Liver (tissue), 9 donors: ENCODE measurements around the gene TSGA10. TPM values are rescaled to one million over a fixed set of nuclear protein-coding genes. Genes with fewer than 3 reads are reported as not detected.

Experiments
- DNase-seq: peaks from one replicate; pipeline ENCODE4 v3.0.0-alpha.2; 2017; ENCODE audit warnings: low spot score
- H3K27ac ChIP-seq, 2 donors: one replicate each; pipeline ENCODE4 v1.7.0; 2013; ENCODE audit warnings: inconsistent platforms in 2 of 2, low read length in 2 of 2, control low read depth in 1 of 2, low read depth in 1 of 2, mild to moderate bottlenecking in 1 of 2
- H3K27me3 ChIP-seq, 4 donors: one replicate each; pipeline versions ENCODE4 v1.6.1 to v1.7.0; 2013; ENCODE audit warnings: low read length in 3 of 4, inconsistent platforms in 1 of 4, mild to moderate bottlenecking in 1 of 4, moderate library complexity in 1 of 4; ENCODE audit not compliant: control insufficient read depth in 4 of 4, insufficient read depth in 4 of 4
- H3K36me3 ChIP-seq, 4 donors: one replicate each; pipeline versions ENCODE4 v1.6.1 to v1.7.0; 2013; ENCODE audit warnings: low read length in 3 of 4, mild to moderate bottlenecking in 3 of 4, low read depth in 1 of 4, moderate library complexity in 1 of 4; ENCODE audit not compliant: control insufficient read depth in 4 of 4, insufficient read depth in 3 of 4
- H3K4me1 ChIP-seq, 4 donors: one replicate each; pipeline versions ENCODE4 v1.6.1 to v1.7.0; 2013; ENCODE audit warnings: low read length in 3 of 4, mild to moderate bottlenecking in 3 of 4, moderate library complexity in 1 of 4; ENCODE audit not compliant: control insufficient read depth in 4 of 4, insufficient read depth in 4 of 4
- H3K4me3 ChIP-seq, 3 donors: one replicate each; pipeline versions ENCODE4 v1.6.1 to v1.7.0; 2013; ENCODE audit warnings: low read length in 3 of 3, control low read depth in 1 of 3, low read depth in 1 of 3, mild to moderate bottlenecking in 1 of 3
- H3K9ac ChIP-seq, 2 donors: one replicate each; pipeline ENCODE4 v1.7.0; 2013; ENCODE audit warnings: low read length in 2 of 2, mild to moderate bottlenecking in 2 of 2, moderate library complexity in 2 of 2, control low read depth in 1 of 2, low read depth in 1 of 2
- H3K9me3 ChIP-seq, 4 donors: one replicate each; pipeline versions ENCODE4 v1.6.1 to v1.7.0; 2013; ENCODE audit warnings: low read length in 3 of 4; ENCODE audit not compliant: control insufficient read depth in 4 of 4
- ATF3 ChIP-seq: IDR thresholded peaks from 2 replicates; pipeline ENCODE4 v1.6.1; 2016; ENCODE audit warnings: antibody characterized with exemption
- CTCF ChIP-seq: fragments of 150-350 bp; IDR thresholded peaks from 2 replicates; pipeline ENCODE4 v1.5.1; 2017; ENCODE audit warnings: improper control_type of control experiment, low read depth, low read length; ENCODE audit not compliant: missing input control
- EGR1 ChIP-seq, 2 donors: IDR thresholded peaks; 2 replicates each; pipeline ENCODE4 v1.6.1; 2016 to 2018; ENCODE audit warnings: antibody characterized with exemption in 2 of 2, low read depth in 2 of 2
- FOXA1 ChIP-seq: IDR thresholded peaks from 2 replicates; pipeline ENCODE4 v1.6.1; 2016; ENCODE audit warnings: antibody characterized with exemption
- GABPA ChIP-seq, 2 donors: IDR thresholded peaks in 1 of 2; conservative IDR thresholded peaks in 1 of 2; 2 replicates each; pipeline ENCODE4 v1.6.1; 2016; ENCODE audit warnings: antibody characterized with exemption in 2 of 2, mild to moderate bottlenecking in 1 of 2, moderate library complexity in 1 of 2
- HNF4A ChIP-seq, 2 donors: conservative IDR thresholded peaks; 2 replicates each; pipeline ENCODE4 v1.6.1; 2016; ENCODE audit warnings: antibody characterized with exemption in 2 of 2, mild to moderate bottlenecking in 2 of 2
- HNF4G ChIP-seq: IDR thresholded peaks from 2 replicates; pipeline ENCODE4 v1.6.1; 2016; ENCODE audit warnings: antibody characterized with exemption
- JUND ChIP-seq, 2 donors: IDR thresholded peaks; 2 replicates each; pipeline ENCODE4 v1.6.1; 2016; ENCODE audit warnings: antibody characterized with exemption in 2 of 2
- MAX ChIP-seq: IDR thresholded peaks from 2 replicates; pipeline ENCODE4 v1.6.1; 2016; ENCODE audit warnings: antibody characterized with exemption
- NR2F2 ChIP-seq: IDR thresholded peaks from 2 replicates; pipeline ENCODE4 v1.6.1; 2016; ENCODE audit warnings: antibody characterized with exemption
- RAD21 ChIP-seq, 2 donors: IDR thresholded peaks; 2 replicates each; pipeline ENCODE4 v1.6.1; 2016; ENCODE audit warnings: antibody characterized with exemption in 2 of 2, mild to moderate bottlenecking in 2 of 2
- REST ChIP-seq: IDR thresholded peaks from 2 replicates; pipeline ENCODE4 v1.6.1; 2016; ENCODE audit warnings: antibody characterized with exemption, mild to moderate bottlenecking
- RXRA ChIP-seq, 2 donors: IDR thresholded peaks; 2 replicates each; pipeline ENCODE4 v1.6.1; 2017 to 2018; ENCODE audit warnings: antibody characterized with exemption in 2 of 2, mild to moderate bottlenecking in 1 of 2
- SP1 ChIP-seq: IDR thresholded peaks from 2 replicates; pipeline ENCODE4 v1.6.1; 2018; ENCODE audit warnings: antibody characterized with exemption, mild to moderate bottlenecking
- YY1 ChIP-seq: IDR thresholded peaks from 2 replicates; pipeline ENCODE4 v1.6.1; 2016; ENCODE audit warnings: antibody characterized with exemption, mild to moderate bottlenecking
- ZBTB33 ChIP-seq: IDR thresholded peaks from 2 replicates; pipeline ENCODE4 v1.6.1; 2016; ENCODE audit warnings: antibody characterized with exemption
- WGBS: extraction: QIAGEN DNeasy Blood & Tissue Kit; methylation state at CpG from one replicate; pipeline ENCODE4 v1.1.7; 2013; 5-methylcytosine and 5-hydroxymethylcytosine counted together
- polyA plus RNA-seq, 2 donors: library from polyadenylated mRNA; stranded (reverse) in 1 of 2; unstranded in 1 of 2; fragments of 200-250 nt in 1 of 2; fragments of >200 nt in 1 of 2; fragmentation: Nextera tagmentation in 1 of 2; extraction: Ambion mirVana in 1 of 2; gene quantifications; one replicate each; pipeline versions ENCODE4 v1.2.1 to v1.2.3, GENCODE V29; 2013 to 2015
- total RNA-seq, 2 donors: library from RNA; depleted of rRNA; stranded (reverse); fragments of >200 nt; gene quantifications; one replicate each; pipeline ENCODE4 v1.2.3, GENCODE V29; 2014
- donor health status: healthy.
- donor health status: healthy.
- donor health status: healthy.
- donor health status: healthy.
- donor health status: healthy.

TSGA10 gene
- total and polyA plus RNA-seq, 4 donors: 0.93 to 4.4 (median 3.8) TPM

- Histone ChIP-seq H3K27ac (no peak overlapping the region), H3K9ac (no peak overlapping the region), H3K36me3 (no peaks in the 10 kb centered on the region), H3K4me1 (no peaks in the 10 kb centered on the region), H3K4me3 (no peak overlapping the region), H3K27me3 (no peaks in the 10 kb centered on the region), H3K9me3 (peaks cover 0 to 13% (median 3%) of the 10 kb centered on the region in 4 donors)
- DNase-seq: no peak
- WGBS: 74% methylated on average over 2 of the region's 2 CpGs
- TF ChIP-seq HNF4A (conservative IDR thresholded peaks at IDR 0.05) (no peak), YY1 (no peak), REST (no peak), JUND (IDR thresholded peaks at IDR 0.05) (no peak), SP1 (no peak), HNF4G (no peak)
Observed at GRCh38 chr2:98975611-98976010, 179.1 kb downstream of the TSGA10 start.

- TF ChIP-seq RAD21 (IDR thresholded peaks at IDR 0.05) (no peak), EGR1 (IDR thresholded peaks at IDR 0.05; ENCODE audit: low read depth in 2 of 2) (no peak), MAX (no peak), REST (no peak), ZBTB33 (no peak), FOXA1 (no peak), GABPA (IDR thresholded peaks at IDR 0.05 in 1 of 2, conservative IDR thresholded peaks at IDR 0.05 in 1 of 2) (no peak), RXRA (IDR thresholded peaks at IDR 0.05) (no peak), NR2F2 (no peak), HNF4A (conservative IDR thresholded peaks at IDR 0.05) (no peak), ATF3 (no peak), CTCF (no peak), SP1 (no peak), YY1 (no peak), HNF4G (no peak)
- H3K4me3 ChIP-seq: no peak overlapping the region
- peaks cover 0 to 23% (median 3%) of the 10 kb centered on the region in 4 donors for H3K9me3 ChIP-seq
- H3K4me1 ChIP-seq: no peaks in the 10 kb centered on the region
- no peaks in the 10 kb centered on the region for H3K36me3 ChIP-seq
- no peak overlapping the region for H3K9ac ChIP-seq
- no peak for DNase-seq
- no peak overlapping the region for H3K27ac ChIP-seq
- no peaks in the 10 kb centered on the region for H3K27me3 ChIP-seq
- WGBS: 93% methylated on average over 1 of the region's 1 CpG
Observed at GRCh38 chr2:98972582-98973167, 182.1 kb downstream of the TSGA10 start.
